GOT3 (cell line): ENCODE results near the gene ZNF660.

Source experiments
- DNase-seq: peaks from one replicate; lab custom pipeline; 2025; ENCODE audit warnings: mixed read lengths; lab: John Stamatoyannopoulos, UW

ZNF660 gene

DNA sequence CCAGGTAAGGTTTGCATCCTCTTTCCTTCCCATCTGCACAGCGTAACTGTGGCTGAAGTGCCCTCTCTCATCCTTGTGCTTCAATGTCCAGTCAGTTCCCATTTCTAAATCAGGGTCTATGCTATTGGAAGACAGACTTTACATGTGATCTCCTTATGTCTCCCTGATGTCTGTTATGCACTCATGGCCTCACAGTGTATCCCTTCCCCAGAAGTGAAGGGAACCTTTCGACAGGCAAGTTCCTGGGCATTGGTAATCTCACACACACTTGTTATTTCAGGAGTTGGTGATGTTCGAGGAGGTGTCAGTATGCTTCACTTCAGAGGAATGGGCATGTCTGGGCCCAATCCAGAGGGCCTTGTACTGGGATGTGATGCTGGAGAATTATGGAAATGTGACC, 47.4 kb downstream of the ZNF660 start:
- no peak for DNase-seq

DNA sequence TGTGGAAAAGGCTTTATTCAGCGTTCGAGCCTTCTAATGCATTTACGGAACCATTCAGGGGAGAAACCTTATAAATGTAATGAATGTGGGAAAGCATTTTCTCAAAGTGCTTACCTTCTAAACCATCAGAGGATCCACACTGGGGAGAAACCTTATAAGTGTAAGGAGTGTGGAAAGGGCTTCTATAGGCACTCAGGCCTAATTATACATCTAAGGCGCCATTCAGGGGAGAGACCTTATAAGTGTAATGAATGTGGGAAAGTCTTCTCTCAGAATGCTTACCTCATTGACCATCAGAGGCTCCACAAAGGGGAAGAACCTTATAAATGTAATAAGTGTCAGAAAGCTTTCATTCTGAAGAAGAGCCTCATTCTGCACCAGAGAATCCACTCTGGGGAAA, 57.6 kb downstream of the ZNF660 start:
- DNase-seq, result no peak

DNA sequence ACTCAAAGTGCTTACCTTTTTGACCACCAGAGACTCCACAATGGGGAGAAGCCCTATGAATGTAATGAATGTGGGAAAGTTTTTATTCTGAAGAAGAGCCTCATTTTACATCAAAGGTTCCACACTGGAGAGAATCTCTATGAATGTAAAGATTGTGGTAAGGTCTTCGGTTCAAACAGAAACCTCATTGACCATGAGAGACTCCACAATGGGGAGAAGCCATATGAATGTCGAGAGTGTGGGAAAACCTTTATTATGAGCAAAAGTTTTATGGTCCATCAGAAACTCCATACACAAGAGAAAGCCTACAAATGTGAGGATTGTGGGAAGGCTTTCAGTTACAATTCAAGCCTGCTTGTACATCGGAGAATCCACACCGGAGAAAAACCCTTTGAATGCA, 58.3 kb downstream of the ZNF660 start:
- DNase-seq, result no peak

DNA sequence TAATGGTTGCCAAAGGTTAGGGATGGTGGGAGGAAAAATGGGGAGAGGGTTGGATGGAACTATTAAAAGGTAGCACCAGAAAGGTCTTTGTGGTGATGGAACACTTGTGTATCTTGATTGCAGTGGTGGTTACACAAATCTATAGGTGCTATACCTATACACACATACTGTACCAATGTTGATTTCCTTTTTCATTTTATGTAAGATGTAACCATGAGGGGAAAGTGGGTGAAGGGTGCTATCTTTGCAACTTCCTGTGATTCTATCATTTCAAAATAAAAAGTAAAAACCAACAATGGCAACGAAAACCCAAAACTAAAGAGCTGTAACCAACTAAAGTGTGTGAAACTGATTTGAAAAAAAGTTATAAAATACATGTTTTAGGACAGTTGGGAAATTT, 63.0 kb downstream of the ZNF660 start:
- DNase-seq, result no peak

DNA sequence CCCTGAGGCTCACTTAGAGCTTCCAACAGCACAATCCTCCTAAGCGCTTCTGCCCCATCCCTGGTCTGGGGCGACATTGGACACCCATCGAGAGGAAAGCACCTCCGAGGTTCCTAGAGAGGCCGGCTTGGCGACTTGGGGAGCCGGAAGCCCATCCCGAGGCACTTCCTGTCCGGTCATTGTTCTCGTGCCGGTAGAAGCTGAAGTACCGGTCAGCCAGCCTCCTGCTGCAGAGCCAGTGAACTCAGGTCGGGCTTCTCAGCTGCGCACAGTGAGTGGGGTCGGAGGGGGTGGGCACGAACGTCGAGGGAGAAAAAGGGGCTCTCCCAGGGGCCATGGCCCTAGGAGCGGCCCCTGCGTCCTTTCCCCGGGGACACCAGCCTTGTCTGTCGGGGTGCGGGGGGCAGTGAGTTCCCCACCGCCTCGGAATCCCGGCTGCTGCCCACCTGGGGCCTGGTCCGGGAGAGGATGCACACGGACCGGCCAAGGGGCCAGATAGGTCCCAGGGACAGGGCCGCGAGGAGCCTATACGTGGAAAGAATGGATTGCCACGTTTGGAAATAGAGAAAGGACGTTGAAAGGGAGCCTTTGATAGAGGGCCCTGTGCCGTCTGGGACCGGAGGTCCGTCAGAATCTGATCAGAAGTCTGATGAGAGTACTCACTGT, 63.9 kb downstream of the ZNF660 start, which contains the start of gene ZNF35:
TSS of gene ZNF35 (plus strand) at position 169 of the 666 bp plus-strand sequence. CDS start 2,336 bp downstream, outside the sequence.
- peak; percentile 41 for DNase-seq
